ENCODE results near the gene ING4. TPM values are rescaled to one million over a fixed set of nuclear protein-coding genes. Genes with fewer than 3 reads are reported as not detected.

The ING4 gene
- total and polyA plus RNA-seq, 2 of the 13 experiments (the other 11 are each of a cell fraction or from before 2014, with no cell fraction given): 14.4 to 32.4 TPM

GRCh38 chr12:6613776-6614512 is 49.0 kb downstream of the ING4 start (continued):
- TF ChIP-seq TAF1 (CRISPR knock-in tag; IDR thresholded peaks at IDR 0.05) (peak; percentile 49; the same call in 1 of the 2 replicates), ZNF124 (CRISPR knock-in tag; IDR thresholded peaks at IDR 0.05) (no peak), FOXM1 (CRISPR knock-in tag; IDR thresholded peaks at IDR 0.05) (no peak), POGZ (CRISPR knock-in tag; IDR thresholded peaks at IDR 0.05) (peak; percentile 30; the same call in 1 of the 2 replicates), SNAPC5 (CRISPR knock-in tag; IDR thresholded peaks at IDR 0.05; ENCODE audit: borderline replicate concordance) (no peak), ZNF687 (CRISPR knock-in tag; IDR thresholded peaks at IDR 0.05) (peak; percentile 92), TARDBP (CRISPR knock-in tag; IDR thresholded peaks at IDR 0.05) (peak; percentile 37), HOXA9 (CRISPR knock-in tag; IDR thresholded peaks at IDR 0.05; ENCODE audit: borderline replicate concordance) (no peak), ZNF441 (CRISPR knock-in tag; IDR thresholded peaks at IDR 0.05; ENCODE audit: borderline replicate concordance) (no peak), ESRRA (CRISPR knock-in tag; IDR thresholded peaks at IDR 0.05; ENCODE audit: low read depth) (0 out of 2 replicates have a peak, but pooled peaks have one; percentile 23), MTA1 (CRISPR knock-in tag; IDR thresholded peaks at IDR 0.05; ENCODE audit: borderline replicate concordance) (peak; percentile 58; the same call in 1 of the 2 replicates), ARNT2 (CRISPR knock-in tag; IDR thresholded peaks at IDR 0.05; ENCODE audit: low read depth) (peak; percentile 75), ATF3 (CRISPR knock-in tag; IDR thresholded peaks at IDR 0.05) (no peak), JARID2 (CRISPR knock-in tag; IDR thresholded peaks at IDR 0.05; ENCODE audit: insufficient replicate concordance) (no peak), ZNF572 (CRISPR knock-in tag; IDR thresholded peaks at IDR 0.05) (peak; percentile 95), ZFP82 (CRISPR knock-in tag; IDR thresholded peaks at IDR 0.05; ENCODE audit: borderline replicate concordance) (no peak), ZMYM2 (CRISPR knock-in tag; IDR thresholded peaks at IDR 0.05) (peak; percentile 69; the same call in 1 of the 2 replicates), ATF7-NPFF (CRISPR knock-in tag; IDR thresholded peaks at IDR 0.05; ENCODE audit: low read depth) (no peak), GFI1 (CRISPR knock-in tag; IDR thresholded peaks at IDR 0.05; ENCODE audit: borderline replicate concordance) (peak; percentile 41; the same call in 1 of the 2 replicates)
